AG09319 (cell line): ENCODE measurements around the gene PLAAT2.

ENCODE experiments used
- DNase-seq: peaks from one replicate; pipeline ENCODE4 v3.0.0-alpha.2; 2010; ENCODE audit warnings: low read depth; ENCODE audit errors: extremely low read depth
- TF ChIP-seq, protein P1 (sequence below): IDR thresholded peaks from 2 replicates; pipeline ENCODE4 v1.5.1; 2011; ENCODE audit warnings: low read depth, mild to moderate bottlenecking, inconsistent platforms, low read length, moderate library complexity

PLAAT2 gene

DNA sequence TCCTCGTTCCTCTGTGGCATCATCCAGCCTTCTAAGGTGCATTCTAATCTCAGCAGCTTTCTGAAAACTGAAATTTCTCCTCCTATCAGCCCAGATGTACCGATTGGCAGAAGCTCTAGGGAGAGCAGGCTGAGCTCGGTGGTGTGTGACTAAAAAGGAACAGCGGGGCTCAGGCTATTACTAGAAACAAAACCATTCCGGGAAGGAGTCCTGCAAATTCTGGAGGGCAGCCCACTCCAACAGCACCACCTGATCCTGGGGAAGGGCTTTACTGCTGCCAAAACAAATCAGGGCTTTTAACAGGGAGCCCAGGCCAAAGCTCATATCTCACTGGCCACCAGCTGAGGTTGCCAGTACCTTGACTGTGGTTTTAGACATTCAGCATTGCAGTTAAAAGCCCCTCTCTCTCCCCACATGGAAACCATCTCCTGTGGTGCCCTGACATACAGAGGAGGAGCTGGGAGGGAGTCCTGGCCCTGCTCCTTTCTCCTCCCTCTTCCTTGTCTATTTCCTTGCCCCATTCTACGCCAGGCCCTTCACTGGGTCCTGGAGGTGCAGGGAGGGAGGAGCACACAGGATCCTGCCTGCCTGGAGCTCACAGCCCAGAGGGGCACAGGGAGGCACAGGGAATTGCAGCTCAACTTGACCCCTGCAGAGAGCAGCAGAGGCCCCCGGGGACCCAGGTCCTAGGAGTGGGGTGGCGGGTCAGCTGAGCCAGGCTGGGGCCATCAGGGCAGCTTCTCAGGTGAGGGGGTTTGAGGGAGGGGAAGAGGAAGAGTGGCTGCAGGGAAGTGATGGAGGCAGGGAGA is 25.7 kb downstream of the PLAAT2 start:
- peak; percentile 49 for DNase-seq
- TF ChIP-seq, protein P1, sequence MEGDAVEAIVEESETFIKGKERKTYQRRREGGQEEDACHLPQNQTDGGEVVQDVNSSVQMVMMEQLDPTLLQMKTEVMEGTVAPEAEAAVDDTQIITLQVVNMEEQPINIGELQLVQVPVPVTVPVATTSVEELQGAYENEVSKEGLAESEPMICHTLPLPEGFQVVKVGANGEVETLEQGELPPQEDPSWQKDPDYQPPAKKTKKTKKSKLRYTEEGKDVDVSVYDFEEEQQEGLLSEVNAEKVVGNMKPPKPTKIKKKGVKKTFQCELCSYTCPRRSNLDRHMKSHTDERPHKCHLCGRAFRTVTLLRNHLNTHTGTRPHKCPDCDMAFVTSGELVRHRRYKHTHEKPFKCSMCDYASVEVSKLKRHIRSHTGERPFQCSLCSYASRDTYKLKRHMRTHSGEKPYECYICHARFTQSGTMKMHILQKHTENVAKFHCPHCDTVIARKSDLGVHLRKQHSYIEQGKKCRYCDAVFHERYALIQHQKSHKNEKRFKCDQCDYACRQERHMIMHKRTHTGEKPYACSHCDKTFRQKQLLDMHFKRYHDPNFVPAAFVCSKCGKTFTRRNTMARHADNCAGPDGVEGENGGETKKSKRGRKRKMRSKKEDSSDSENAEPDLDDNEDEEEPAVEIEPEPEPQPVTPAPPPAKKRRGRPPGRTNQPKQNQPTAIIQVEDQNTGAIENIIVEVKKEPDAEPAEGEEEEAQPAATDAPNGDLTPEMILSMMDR = no peak

DNA sequence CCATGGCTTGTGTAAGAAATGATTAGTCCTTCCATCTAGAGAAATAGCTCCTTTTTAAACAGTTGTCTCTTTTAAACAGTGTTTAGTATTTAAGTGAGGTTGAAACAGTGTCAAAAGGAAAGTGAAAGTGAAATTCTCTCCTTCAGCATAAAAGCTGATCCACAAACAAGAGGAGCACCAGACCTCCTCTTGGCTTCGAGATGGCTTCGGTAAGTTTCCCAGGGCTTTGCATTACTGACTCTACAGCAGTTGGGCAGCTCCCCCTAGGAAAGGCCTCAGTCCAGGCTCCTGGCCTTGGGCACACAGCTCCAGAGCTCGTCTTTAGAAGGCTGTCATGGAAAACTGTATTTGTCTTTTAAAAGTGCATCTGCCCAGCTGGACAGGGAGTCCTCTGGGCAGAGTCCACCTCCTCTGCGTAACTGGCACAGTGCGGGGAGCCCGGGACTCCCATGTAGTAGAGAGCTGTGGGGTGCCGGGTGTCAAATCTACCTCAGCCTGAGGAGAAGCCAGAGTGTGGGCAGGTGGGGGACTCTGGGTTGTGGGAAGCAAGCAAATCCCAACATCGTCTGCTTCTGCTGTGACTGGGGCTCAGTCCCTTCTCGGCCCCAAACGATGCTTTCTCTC is 26.4 kb downstream of the PLAAT2 start, which contains the start of gene PLAAT4:
TSS of gene PLAAT4 (plus strand) at position 140 of the 624 bp plus-strand sequence. CDS start at position 201, 61 bp downstream.
- peak; percentile 30 for DNase-seq
- TF ChIP-seq, protein P1 = peak; percentile 16

DNA sequence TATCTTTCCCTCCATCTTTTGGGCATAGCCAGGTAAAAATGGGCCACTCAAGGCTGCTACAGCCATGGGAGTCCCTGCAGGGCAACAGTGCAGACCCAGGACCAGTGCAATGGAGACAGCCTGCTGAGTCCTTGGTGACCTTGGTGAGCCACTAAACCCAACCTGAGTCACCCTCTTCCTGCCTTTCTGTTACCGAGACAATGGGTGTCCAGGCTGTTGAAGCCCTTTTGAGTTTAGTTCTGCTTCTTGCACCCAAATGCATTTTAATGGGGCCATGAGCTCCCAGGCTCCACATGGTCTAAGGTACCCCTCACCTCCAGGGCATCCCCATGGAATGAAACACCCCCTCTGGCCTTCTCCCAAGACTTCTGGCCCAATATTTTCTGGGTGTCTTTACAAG is 27.4 kb downstream of the PLAAT2 start:
- DNase-seq = no peak
- TF ChIP-seq, protein P1 = no peak

DNA sequence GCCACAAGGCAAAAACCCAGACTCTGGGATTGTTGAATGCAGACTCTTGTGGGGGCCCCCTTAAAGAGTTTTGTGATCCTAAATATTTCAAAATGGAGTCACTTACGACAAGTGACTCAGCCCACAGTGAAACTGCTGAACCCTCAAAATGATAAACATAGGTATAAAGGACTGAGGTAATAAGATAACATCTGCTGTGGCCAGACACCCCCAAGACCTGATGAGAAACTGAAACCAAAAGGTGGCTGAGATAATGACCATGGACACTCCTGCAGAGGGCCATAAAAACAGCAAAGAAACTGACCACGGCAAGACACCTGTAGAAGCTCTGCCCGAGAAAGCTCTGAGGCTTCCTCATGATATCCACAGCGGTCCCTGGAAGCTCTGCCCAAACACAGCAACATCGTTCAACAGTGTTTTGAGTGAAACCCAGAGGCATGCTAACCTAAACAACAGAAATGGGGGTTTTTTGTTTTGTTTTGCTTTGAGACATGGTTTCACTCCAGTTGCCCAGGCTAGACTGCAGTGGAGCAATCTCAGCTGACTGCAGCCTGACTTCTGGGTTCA is 28.2 kb downstream of the PLAAT2 start:
- no peak for DNase-seq

DNA sequence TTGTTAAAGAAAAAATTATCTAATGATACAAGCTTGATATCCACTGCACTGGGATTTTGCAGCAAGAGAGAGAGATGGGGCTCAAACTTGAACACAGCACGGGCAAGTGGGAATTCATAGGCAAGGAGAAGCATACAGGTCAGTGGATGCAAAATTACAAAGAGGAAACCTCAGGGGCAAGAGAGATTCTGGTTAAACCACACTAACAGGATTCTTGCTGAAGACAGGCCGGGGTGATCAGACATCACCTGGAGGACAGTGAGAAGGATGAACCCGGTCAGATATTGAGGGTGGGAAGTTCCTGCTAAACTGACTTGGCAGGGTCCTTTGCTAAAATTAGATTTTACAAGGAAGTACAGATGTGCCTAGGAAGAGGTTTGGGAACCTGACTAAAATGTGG is 29.1 kb downstream of the PLAAT2 start:
- no peak for DNase-seq
- TF ChIP-seq, protein P1 = no peak

More for the DNA sequence above, 28.2 kb downstream of the PLAAT2 start:
- TF ChIP-seq, protein P1 = no peak

DNA sequence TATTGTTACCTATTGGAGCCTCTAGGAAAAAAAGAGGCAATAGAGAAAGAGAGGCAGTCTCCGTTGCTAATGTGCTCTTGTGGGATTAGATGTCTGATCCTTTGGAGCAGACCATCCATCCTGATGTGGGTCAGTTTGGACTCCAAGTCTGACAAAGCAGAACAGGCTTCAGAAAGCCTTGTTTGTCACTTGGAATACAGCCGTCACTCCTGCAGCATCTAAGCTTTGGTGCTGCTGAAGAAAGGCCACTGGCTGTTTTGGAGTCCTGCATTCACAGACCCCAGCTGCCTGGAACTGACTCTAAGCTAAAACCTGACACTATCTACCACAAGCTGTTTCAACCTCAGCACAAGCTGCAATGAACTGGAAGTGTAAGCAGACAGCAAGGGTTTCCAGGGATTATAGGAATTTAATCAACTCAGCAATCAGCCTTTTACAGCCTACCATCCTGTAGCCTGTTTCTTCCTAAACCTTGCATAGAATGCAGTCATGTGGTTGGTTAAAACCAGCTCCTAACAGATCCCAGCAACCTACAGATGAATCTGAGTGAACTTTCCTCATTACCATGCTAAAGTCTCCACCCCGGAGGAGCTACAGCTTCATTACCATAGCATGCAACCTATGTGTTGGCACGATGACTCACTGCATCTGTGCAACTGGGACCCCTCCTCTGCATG is 30.2 kb downstream of the PLAAT2 start:
- DNase-seq = no peak
- TF ChIP-seq, protein P1 = no peak
